Esophagus squamous epithelium (tissue), 5 donors: ENCODE measurements around the gene MYO1D. TPM values are rescaled to one million over a fixed set of nuclear protein-coding genes. Genes with fewer than 3 reads are reported as not detected.

Experiments
- DNase-seq: peaks from one replicate; lab custom pipeline; 2025; lab: John Stamatoyannopoulos, UW
- H3K27ac ChIP-seq, 4 donors: fragments of 200-600 bp; sonication (generic); one replicate each; pipeline ENCODE4 v1.5.1; 2016 to 2019; ENCODE audit warnings: mild to moderate bottlenecking in 1 of 4
- H3K27me3 ChIP-seq, 4 donors: fragments of 200-600 bp; sonication (generic); 1 replicate in 3 of 4; 2 replicates in 1 of 4; pipeline versions ENCODE4 v1.5.1 to v1.6.0; 2017 to 2021; ENCODE audit warnings: antibody characterized with exemption in 1 of 4
- H3K36me3 ChIP-seq, 3 donors: fragments of 200-600 bp; sonication (generic); one replicate each; pipeline ENCODE4 v1.5.1; 2016 to 2019
- H3K4me1 ChIP-seq, 3 donors: fragments of 200-600 bp; sonication (generic); one replicate each; pipeline ENCODE4 v1.5.1; 2017 to 2019
- H3K4me3 ChIP-seq, 4 donors: fragments of 200-600 bp; sonication (generic); 1 replicate in 3 of 4; 2 replicates in 1 of 4; pipeline ENCODE4 v1.5.1; 2016 to 2019; ENCODE audit warnings: mild to moderate bottlenecking in 2 of 4, moderate library complexity in 1 of 4
- H3K9me3 ChIP-seq, 3 donors: fragments of 200-600 bp; sonication (generic); one replicate each; pipeline ENCODE4 v1.5.1; 2016 to 2019
- POLR2A ChIP-seq, 4 donors: fragments of 450-650 bp; IDR thresholded peaks; one replicate each; pipeline ENCODE4 v1.6.1; 2017; ENCODE audit warnings: antibody characterized with exemption in 4 of 4, mild to moderate bottlenecking in 4 of 4, moderate library complexity in 3 of 4
- WGBS, 2 donors: methylation state at CpG; one replicate each; pipeline ENCODE4 v1.1.5; 2018; 5-methylcytosine and 5-hydroxymethylcytosine counted together
- intact Hi-C: fragments of 100-400 bp; cut with DNase I; formaldehyde crosslinking; loops from one replicate; pipeline ENCODE4 v1.15.0; 2022
- total RNA-seq, 4 donors: library from RNA; depleted of rRNA; stranded (reverse); fragments of >200 nt; gene quantifications; one replicate each; pipeline ENCODE4 v1.1.0, GENCODE V29; 2016
- TF ChIP-seq, protein P1 (sequence below), 6 experiments: fragments of 450-650 bp in 4 of 6; fragments of 200-600 bp in 2 of 6; sonication (generic) in 2 of 6; IDR thresholded peaks; one replicate each; pipeline ENCODE4 v1.5.1; 2016 to 2019; ENCODE audit warnings: antibody characterized with exemption in 6 of 6, mild to moderate bottlenecking in 4 of 6, moderate library complexity in 4 of 6
- donor health status: DM: yes; HTN: yes; CAD: no.

Gene MYO1D
- total RNA-seq, 4 donors from 2014 or later, result 58.8 to 86.8 (median 64.3) TPM

DNA sequence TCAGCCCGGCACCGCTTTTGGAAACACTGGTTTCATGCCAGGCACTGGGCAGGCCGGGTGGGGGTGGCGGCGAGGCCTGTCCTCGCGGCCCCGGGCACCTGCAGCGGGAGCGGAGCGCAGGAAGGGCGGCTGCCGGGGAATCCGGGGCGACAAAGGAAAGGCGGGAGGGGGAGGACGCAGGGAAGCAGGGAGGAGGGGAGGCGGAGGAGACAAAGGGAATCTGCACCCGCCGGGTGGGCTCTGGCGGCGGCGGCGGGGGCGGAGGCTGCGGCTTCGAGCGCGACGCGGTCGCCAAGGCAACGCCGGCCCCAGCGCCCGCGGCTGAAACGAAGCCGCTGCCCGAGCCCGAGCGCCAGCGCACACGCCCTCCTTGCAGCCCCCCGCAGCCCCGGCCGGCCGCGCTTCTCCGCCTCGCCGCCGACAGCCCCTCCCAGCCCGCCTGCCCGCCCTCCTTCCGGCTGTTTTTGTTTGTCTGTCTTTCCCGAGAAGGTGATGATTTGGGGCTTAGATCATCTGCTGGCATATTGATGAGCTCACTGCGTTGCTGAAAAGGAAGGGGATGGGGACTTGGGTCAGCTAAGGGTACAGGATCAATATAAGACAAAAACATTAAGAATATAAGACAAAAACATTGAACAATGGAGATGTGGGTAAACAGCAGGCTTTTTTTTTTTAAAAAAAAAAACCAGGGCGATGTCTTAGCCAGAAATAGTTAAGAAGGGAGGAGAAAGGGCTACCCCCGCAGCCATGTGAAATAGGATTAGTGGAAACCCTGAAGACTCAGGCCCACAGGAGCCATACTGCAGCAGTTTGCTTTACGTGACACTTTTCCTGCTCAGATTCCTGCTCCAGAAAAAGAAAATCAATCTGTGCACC, 357.5 kb downstream of the MYO1D start:
- WGBS, 2 donors, result 1 to 8% methylated on average over 6 to 34 of the region's 61 CpGs
- TF ChIP-seq POLR2A (IDR thresholded peaks at IDR 0.05), result no peak
- TF ChIP-seq, protein P1, sequence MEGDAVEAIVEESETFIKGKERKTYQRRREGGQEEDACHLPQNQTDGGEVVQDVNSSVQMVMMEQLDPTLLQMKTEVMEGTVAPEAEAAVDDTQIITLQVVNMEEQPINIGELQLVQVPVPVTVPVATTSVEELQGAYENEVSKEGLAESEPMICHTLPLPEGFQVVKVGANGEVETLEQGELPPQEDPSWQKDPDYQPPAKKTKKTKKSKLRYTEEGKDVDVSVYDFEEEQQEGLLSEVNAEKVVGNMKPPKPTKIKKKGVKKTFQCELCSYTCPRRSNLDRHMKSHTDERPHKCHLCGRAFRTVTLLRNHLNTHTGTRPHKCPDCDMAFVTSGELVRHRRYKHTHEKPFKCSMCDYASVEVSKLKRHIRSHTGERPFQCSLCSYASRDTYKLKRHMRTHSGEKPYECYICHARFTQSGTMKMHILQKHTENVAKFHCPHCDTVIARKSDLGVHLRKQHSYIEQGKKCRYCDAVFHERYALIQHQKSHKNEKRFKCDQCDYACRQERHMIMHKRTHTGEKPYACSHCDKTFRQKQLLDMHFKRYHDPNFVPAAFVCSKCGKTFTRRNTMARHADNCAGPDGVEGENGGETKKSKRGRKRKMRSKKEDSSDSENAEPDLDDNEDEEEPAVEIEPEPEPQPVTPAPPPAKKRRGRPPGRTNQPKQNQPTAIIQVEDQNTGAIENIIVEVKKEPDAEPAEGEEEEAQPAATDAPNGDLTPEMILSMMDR (IDR thresholded peaks at IDR 0.05), result no peak
- H3K27me3 ChIP-seq, result no peaks in the 10 kb centered on the region
- DNase-seq, result no peak
- no peaks in the 10 kb centered on the region for H3K36me3 ChIP-seq
- H3K27ac ChIP-seq, result peak overlapping the region; percentile 1 to 77 (median 61)
- H3K9me3 ChIP-seq, result no peaks in the 10 kb centered on the region
- peak overlapping the region; percentile 43 to 74 (median 56) for H3K4me3 ChIP-seq
- intact Hi-C loops, result no loop called here
- H3K4me1 ChIP-seq, result peaks cover 13 to 31% (median 15%) of the 10 kb centered on the region in 3 donors

GRCh38 chr17:32518646-32519227, 358.2 kb downstream of the MYO1D start:
- peak overlapping the region; percentile 1 to 77 (median 60) for H3K27ac ChIP-seq
- peaks cover 13 to 31% (median 15%) of the 10 kb centered on the region in 3 donors for H3K4me1 ChIP-seq
- TF ChIP-seq, protein P1 (IDR thresholded peaks at IDR 0.05), result no peak
- TF ChIP-seq POLR2A (IDR thresholded peaks at IDR 0.05), result no peak
- WGBS, 2 donors, result 36 to 47% methylated on average over 12 to 24 of the region's 31 CpGs
- intact Hi-C loops, result no loop called here
- H3K27me3 ChIP-seq, result no peaks in the 10 kb centered on the region
- no peaks in the 10 kb centered on the region for H3K36me3 ChIP-seq
- no peaks in the 10 kb centered on the region for H3K9me3 ChIP-seq
- no peak for DNase-seq
- peak overlapping the region; percentile 43 to 74 (median 56) for H3K4me3 ChIP-seq

- intact Hi-C loops, result no loop called here
- no peak for DNase-seq
- peaks cover 13 to 31% (median 15%) of the 10 kb centered on the region in 3 donors for H3K4me1 ChIP-seq
- H3K27me3 ChIP-seq, result no peaks in the 10 kb centered on the region
- 91% methylated on average over 6 to 7 of the region's 7 CpGs for whole genome bisulfite sequencing, 2 donors
- H3K36me3 ChIP-seq, result no peaks in the 10 kb centered on the region
- H3K9me3 ChIP-seq, result no peaks in the 10 kb centered on the region
- no peak overlapping the region for H3K27ac ChIP-seq
- no peak overlapping the region for H3K4me3 ChIP-seq
- no peak for TF ChIP-seq POLR2A (IDR thresholded peaks at IDR 0.05)
- TF ChIP-seq, protein P1 (IDR thresholded peaks at IDR 0.05), result no peak
Measured at GRCh38 chr17:32517982-32518381, 358.9 kb downstream of the MYO1D start.

GRCh38 chr17:32516940-32517701, 359.8 kb downstream of the MYO1D start:
- Histone ChIP-seq H3K4me1 (peaks cover 13 to 37% (median 15%) of the 10 kb centered on the region in 3 donors), H3K36me3 (no peaks in the 10 kb centered on the region), H3K27me3 (no peaks in the 10 kb centered on the region), H3K27ac (no peak overlapping the region), H3K9me3 (no peaks in the 10 kb centered on the region), H3K4me3 (no peak overlapping the region)
- 78 to 85% methylated on average over 10 to 12 of the region's 12 CpGs for WGBS, 2 donors
- no peak for TF ChIP-seq POLR2A (IDR thresholded peaks at IDR 0.05)
- TF ChIP-seq, protein P1 (IDR thresholded peaks at IDR 0.05), result no peak
- intact Hi-C loops, result no loop called here
- DNase-seq, result no peak
